K562 (cell line): ENCODE data around the gene MFF. TPM values are rescaled to one million over a fixed set of nuclear protein-coding genes. Genes with fewer than 3 reads are reported as not detected.

ENCODE experiments used
- ATAC-seq: fragments of 200-7000 bp; cut with Tn5 transposase; 3 replicates; pipeline ENCODE4 v1.9.1; 2020; ENCODE audit warnings: moderate library complexity
- BruUV-seq: library from RNA; stranded (reverse); fragments of 400-500 nt; replicated peaks from 2 replicates; lab custom pipeline; 2021; lab: Mats Ljungman, UMichigan
- CTCF ChIA-PET: fragments of 300-600 bp; formaldehyde crosslinking; extraction: SDS; loops from one replicate; lab custom pipeline; 2021; ENCODE audit warnings: low intra/inter-chr PET ratio; lab: Yijun Ruan, JAX
- POLR2A ChIA-PET: fragments of 300-600, 350-650 bp; sonication (Branson Sonifier 250); formaldehyde crosslinking; extraction: SDS; loops from one replicate; lab custom pipeline; 2021; ENCODE audit warnings: antibody characterized with exemption, inconsistent platforms; lab: Yijun Ruan, JAX
- DNase-seq, 4 experiments: peaks; one replicate each; pipeline versions ENCODE4 v3.0.0 to v3.0.0-alpha.2; 2011 to 2018; ENCODE audit warnings: low spot score in 3 of 4, mixed read lengths in 3 of 4; ENCODE audit errors: extremely low read depth in 1 of 4
- FAIRE-seq: peaks from 2 replicates; lab custom pipeline; 2011; peaks lifted over from hg19 to GRCh38; lab: Jason Lieb, UNC
- H2AFZ ChIP-seq: 2 replicates; pipeline ENCODE4 v1.6.0; 2011; ENCODE audit warnings: low read depth, low read length, control low read depth, inconsistent platforms
- H3K27ac ChIP-seq: fragments of 200-600 bp; 3 replicates; pipeline ENCODE4 v1.8.0; 2011; ENCODE audit warnings: low read depth, mild to moderate bottlenecking, control low read depth, inconsistent platforms, low read length, moderate library complexity, mixed read lengths; ENCODE audit errors: extremely low read depth
- H3K27me3 ChIP-seq, 2 experiments: fragments of 300-600 bp in 1 of 2; 2 replicates in 1 of 2; 3 replicates in 1 of 2; pipeline versions ENCODE4 v1.6.0 to v1.8.0; 2011; ENCODE audit warnings: inconsistent platforms in 2 of 2, low read length in 2 of 2, mild to moderate bottlenecking in 1 of 2, mixed read lengths in 1 of 2, moderate library complexity in 1 of 2; ENCODE audit not compliant: control insufficient read depth in 2 of 2, insufficient read depth in 2 of 2
- H3K36me3 ChIP-seq: fragments of 300-600 bp; 3 replicates; pipeline ENCODE4 v1.8.0; 2011; ENCODE audit warnings: mild to moderate bottlenecking, low read length, inconsistent platforms; ENCODE audit not compliant: control insufficient read depth, insufficient read depth
- H3K4me1 ChIP-seq, 2 experiments: fragments of 200-600 bp in 1 of 2; replicated peaks in 1 of 2; 2 replicates in 1 of 2; 3 replicates in 1 of 2; pipeline versions ENCODE4 v1.5.1 to v1.8.0; 2011; ENCODE audit warnings: inconsistent platforms in 2 of 2, low read length in 2 of 2, mild to moderate bottlenecking in 1 of 2, mixed read lengths in 1 of 2, moderate library complexity in 1 of 2; ENCODE audit not compliant: control insufficient read depth in 2 of 2, insufficient read depth in 2 of 2
- H3K4me2 ChIP-seq: 2 replicates; pipeline ENCODE4 v1.6.1; 2011; ENCODE audit warnings: low read length, control low read depth, inconsistent platforms, mixed read lengths; ENCODE audit not compliant: insufficient read depth
- H3K4me3 ChIP-seq: fragments of 200-600 bp; sonication (generic), shearing (Covaris generic); 2 replicates; pipeline ENCODE4 v1.5.1; 2016; ENCODE audit warnings: control low read depth, inconsistent platforms
- H3K79me2 ChIP-seq: fragments of 200-600 bp; 3 replicates; pipeline ENCODE4 v1.8.0; 2011; ENCODE audit warnings: low read length, inconsistent platforms; ENCODE audit not compliant: control insufficient read depth, insufficient read depth
- H3K9ac ChIP-seq, 2 experiments: 2 replicates each; pipeline versions ENCODE4 v1.6.0 to v1.6.1; 2011; ENCODE audit warnings: low read depth in 2 of 2, low read length in 2 of 2, control low read depth in 1 of 2, inconsistent platforms in 1 of 2, mild to moderate bottlenecking in 1 of 2, mixed read lengths in 1 of 2; ENCODE audit not compliant: insufficient read depth in 1 of 2
- H3K9me1 ChIP-seq: one replicate; pipeline ENCODE4 v1.6.0; 2011; ENCODE audit warnings: inconsistent platforms, mild to moderate bottlenecking, low read length, moderate library complexity; ENCODE audit not compliant: control insufficient read depth, insufficient read depth
- H3K9me3 ChIP-seq: replicated peaks from 2 replicates; pipeline ENCODE4 v1.5.1; 2011; ENCODE audit warnings: low read depth, low read length, inconsistent platforms; ENCODE audit not compliant: control insufficient read depth, insufficient read depth
- H4K20me1 ChIP-seq: replicated peaks from 2 replicates; pipeline ENCODE4 v1.6.1; 2011; ENCODE audit warnings: low read length, inconsistent platforms, mixed read lengths; ENCODE audit not compliant: control insufficient read depth, insufficient read depth
- ARID3B ChIP-seq: fragments of 250-450 bp; sonication (Bioruptor Pico); IDR thresholded peaks from 2 replicates; pipeline ENCODE4 v1.4.0; 2020; ENCODE audit warnings: borderline replicate concordance
- BRF2 ChIP-seq: IDR thresholded peaks from 3 replicates; pipeline ENCODE4 v1.6.1; 2011; ENCODE audit warnings: borderline replicate concordance, mild to moderate bottlenecking; ENCODE audit not compliant: insufficient read length, insufficient read depth
- CBX5 ChIP-seq: IDR thresholded peaks from 2 replicates; pipeline ENCODE4 v1.6.1; 2014; ENCODE audit warnings: low read depth, borderline replicate concordance
- EWSR1 ChIP-seq: fragments of 450-650 bp; IDR thresholded peaks from 2 replicates; pipeline ENCODE4 v1.6.1; 2018; ENCODE audit warnings: borderline replicate concordance, mild to moderate bottlenecking, low read depth, moderate library complexity; ENCODE audit not compliant: partially characterized antibody
- GATA2 ChIP-seq: sonication (generic); formaldehyde crosslinking; IDR thresholded peaks from 2 replicates; pipeline ENCODE4 v1.4.0; 2020; ENCODE audit warnings: mild to moderate bottlenecking, missing genetic modification reagents
- NCOA6 ChIP-seq: fragments of 450-650 bp; IDR thresholded peaks from 2 replicates; pipeline ENCODE4 v1.6.1; 2017; ENCODE audit warnings: mild to moderate bottlenecking
- NFXL1 ChIP-seq: fragments of 450-650 bp; formaldehyde crosslinking; IDR thresholded peaks from 2 replicates; pipeline ENCODE4 v1.4.0; 2021; ENCODE audit warnings: mild to moderate bottlenecking
- OTX1 ChIP-seq: fragments of 450-650 bp; formaldehyde crosslinking; IDR thresholded peaks from 2 replicates; pipeline ENCODE4 v1.4.0; 2022; ENCODE audit warnings: mild to moderate bottlenecking
- SAP30 ChIP-seq: fragments of 200-600 bp; sonication (generic); IDR thresholded peaks from 2 replicates; pipeline ENCODE4 v1.6.1; 2012; ENCODE audit warnings: borderline replicate concordance, low read depth, mild to moderate bottlenecking, moderate library complexity, low read length, control low read depth, inconsistent platforms; ENCODE audit not compliant: insufficient read depth, poor library complexity, severe bottlenecking
- TAF1 ChIP-seq: IDR thresholded peaks from 2 replicates; pipeline ENCODE4 v1.6.1; 2011; ENCODE audit warnings: mild to moderate bottlenecking, low read length, moderate library complexity; ENCODE audit not compliant: insufficient read depth, control insufficient read depth, severe bottlenecking; ENCODE audit errors: extremely low read depth
- THRAP3 ChIP-seq: fragments of 450-650 bp; IDR thresholded peaks from 2 replicates; pipeline ENCODE4 v1.6.1; 2016; ENCODE audit warnings: mild to moderate bottlenecking, inconsistent platforms, borderline replicate concordance
- TRIM25 ChIP-seq: fragments of 450-650 bp; IDR thresholded peaks from 2 replicates; pipeline ENCODE4 v1.7.0; 2016; ENCODE audit warnings: borderline replicate concordance
- ZNF583 ChIP-seq: fragments of 250-450 bp; sonication (Bioruptor Pico); IDR thresholded peaks from 2 replicates; pipeline ENCODE4 v1.4.0; 2020
- ZNF740 ChIP-seq, 3 experiments: fragments of 200-800 bp in 1 of 3; sonication (Bioruptor generic) in 1 of 3; sonication (generic) in 1 of 3; formaldehyde crosslinking in 1 of 3; IDR thresholded peaks; 2 replicates each; pipeline versions ENCODE4 v1.6.1 to v1.8.0; 2016 to 2022; ENCODE audit warnings: mild to moderate bottlenecking in 2 of 3, missing compliant biosample characterization in 2 of 3, missing genetic modification characterization in 2 of 3, missing genetic modification reagents in 1 of 3
- ZNF780A ChIP-seq: fragments of 250-450 bp; sonication (Bioruptor Pico); IDR thresholded peaks from 2 replicates; pipeline ENCODE4 v1.5.0; 2021; ENCODE audit warnings: mild to moderate bottlenecking
- WGBS: fragments of 100-300 bp; shearing (Covaris generic); methylation state at CpG from one replicate; pipeline ENCODE4 v1.1.6; 2016; ENCODE audit warnings: low coverage, mixed read lengths; ENCODE audit not compliant: insufficient coverage; ENCODE audit errors: missing lambda C conversion rate; 5-methylcytosine and 5-hydroxymethylcytosine counted together
- in situ Hi-C: fragments of 300-500 bp; cut with MboI; formaldehyde crosslinking; loops from 4 replicates; pipeline ENCODE4 v1.15.0; 2018; ENCODE audit warnings: inconsistent platforms, mixed read lengths
- intact Hi-C: fragments of 100-400 bp; cut with micrococcal nuclease; formaldehyde crosslinking; loops from 2 replicates; pipeline ENCODE4 v1.14.2; 2022
- polyA plus RNA-seq, 8 experiments: library from polyadenylated mRNA; depleted of rRNA in 4 of 8; stranded (reverse) in 5 of 8; unstranded in 3 of 8; fragments of >200 nt; fragmentation: Nextera tagmentation in 2 of 8; fragmentation: Illumina TruSeq in 1 of 8; extraction: Ambion mirVana in 2 of 8; extraction: Trizol in 1 of 8; gene quantifications; 2 replicates each; pipeline versions ENCODE4 v1.2.1 to v1.2.3, GENCODE V29; 2011 to 2014; ENCODE audit warnings: inconsistent platforms in 1 of 8, missing spikeins in 1 of 8
- total RNA-seq, 7 experiments: library from RNA; depleted of rRNA in 6 of 7; stranded (reverse); fragments of >200 nt in 6 of 7; fragmentation: Illumina TruSeq in 2 of 7; extraction: Trizol in 2 of 7; gene quantifications; 2 replicates each; pipeline versions ENCODE4 v1.2.1 to v1.2.3, GENCODE V29; 2011 to 2021; ENCODE audit warnings: low replicate concordance in 1 of 7

Gene MFF
- total and polyA plus RNA-seq, 9 of the 15 experiments (the other 6 are each of a cell fraction or from before 2014, with no cell fraction given): 9.4 to 75.4 (median 55.7) TPM

- TF ChIP-seq ZNF740 (CRISPR knock-in tag; IDR thresholded peaks at IDR 0.05) (no peak), ZNF740 (tag; IDR thresholded peaks at IDR 0.05) (no peak), NCOA6 (no peak), ZNF583 (no peak), NFXL1 (CRISPR knock-in tag) (no peak), THRAP3 (no peak), ARID3B (CRISPR knock-in tag) (no peak), ZNF780A (no peak), OTX1 (CRISPR knock-in tag) (no peak), GATA2 (CRISPR knock-in tag) (no peak), EWSR1 (no peak), SAP30 (no peak), TRIM25 (no peak), BRF2 (no peak), TAF1 (no peak), CBX5 (no peak)
- Histone ChIP-seq H3K4me2 (no peak overlapping the region), H3K4me3 (no peak overlapping the region), H2AFZ (no peak overlapping the region), H3K27me3 (peaks cover 0 to 8% of the 10 kb centered on the region in 2 experiments; a peak in 3 of 5 replicates), H3K27ac (no peak overlapping the region), H4K20me1 (no peaks in the 10 kb centered on the region), H3K9me1 (no peaks in the 10 kb centered on the region), H3K36me3 (no peaks in the 10 kb centered on the region), H3K4me1 (no peaks in the 10 kb centered on the region; a peak in 2 of 5 replicates), H3K9me3 (no peaks in the 10 kb centered on the region), H3K79me2 (no peaks in the 10 kb centered on the region), H3K9ac (no peak overlapping the region)
- WGBS: 5% methylated on average over 2 of the region's 2 CpGs
- ATAC-seq (no peak), DNase-seq (no peak), FAIRE-seq (no peak)
- BruUV-seq: no TSS peak
- POLR2A ChIA-PET: interaction anchor here (0.6 kb wide), 1 partner anchor 161 kb away, joined by 3 read pairs; no protein-coding TSS in a partner anchor
- in situ Hi-C loops (loop anchor here (10.0 kb wide), 1 partner anchor 363 kb away; no protein-coding TSS in a partner anchor), intact Hi-C loops (no loop called here)
- CTCF ChIA-PET: interaction anchor here (0.6 kb wide), 1 partner anchor 148 kb away, joined by 4 read pairs; no protein-coding TSS in a partner anchor
These were observed 76.5 kb downstream of the MFF start for GRCh38 chr2:227401550-227401949.
